Mesenchymal stem cell (in vitro differentiated cells and primary cell): ENCODE results near the gene TMPRSS13.

Source experiments
- DNase-seq: peaks from one replicate; pipeline ENCODE4 v3.0.0-alpha.2; 2013
- H2AFZ ChIP-seq: one replicate; pipeline ENCODE4 v1.6.1; 2013; ENCODE audit warnings: low read depth, mild to moderate bottlenecking, control low read depth, inconsistent platforms, low read length, moderate library complexity
- H2AK5ac ChIP-seq: 2 replicates; pipeline ENCODE4 v1.6.1; 2013; ENCODE audit warnings: low read length, moderate library complexity, mild to moderate bottlenecking, inconsistent platforms; ENCODE audit not compliant: severe bottlenecking
- H2BK120ac ChIP-seq: one replicate; pipeline ENCODE4 v1.6.1; 2013; ENCODE audit warnings: low read depth, mild to moderate bottlenecking, inconsistent platforms, low read length, moderate library complexity
- H2BK12ac ChIP-seq, 2 experiments: one replicate each; pipeline ENCODE4 v1.6.1; 2013; ENCODE audit warnings: inconsistent platforms in 2 of 2, low read length in 2 of 2, mild to moderate bottlenecking in 2 of 2, moderate library complexity in 2 of 2, control low read depth in 1 of 2
- H2BK15ac ChIP-seq: one replicate; pipeline ENCODE4 v1.6.1; 2013; ENCODE audit warnings: mild to moderate bottlenecking, low read depth, inconsistent platforms; ENCODE audit not compliant: poor library complexity, severe bottlenecking
- H2BK5ac ChIP-seq: 2 replicates; pipeline ENCODE4 v1.6.1; 2013; ENCODE audit warnings: low read depth, mild to moderate bottlenecking, low read length, control low read depth, inconsistent platforms; ENCODE audit not compliant: poor library complexity, severe bottlenecking
- H3K14ac ChIP-seq, 2 experiments: one replicate each; pipeline ENCODE4 v1.6.1; 2013; ENCODE audit warnings: inconsistent platforms in 2 of 2, low read length in 2 of 2, control low read depth in 1 of 2, mild to moderate bottlenecking in 1 of 2, moderate library complexity in 1 of 2
- H3K18ac ChIP-seq, 2 experiments: one replicate each; pipeline ENCODE4 v1.6.1; 2013; ENCODE audit warnings: inconsistent platforms in 2 of 2, low read length in 2 of 2, control low read depth in 1 of 2, low read depth in 1 of 2, mild to moderate bottlenecking in 1 of 2
- H3K23ac ChIP-seq, 2 experiments: one replicate each; pipeline ENCODE4 v1.6.1; 2013; ENCODE audit warnings: inconsistent platforms in 2 of 2, low read length in 2 of 2, mild to moderate bottlenecking in 2 of 2, moderate library complexity in 2 of 2, control low read depth in 1 of 2
- H3K27ac ChIP-seq: 2 replicates; pipeline ENCODE4 v1.5.1; 2013; ENCODE audit warnings: mild to moderate bottlenecking, moderate library complexity, low read length, control low read depth, inconsistent platforms; ENCODE audit not compliant: poor library complexity, severe bottlenecking
- H3K27me3 ChIP-seq, 2 experiments: 2 replicates each; pipeline versions ENCODE4 v1.6.1 to v1.7.0; 2013; ENCODE audit warnings: low read length in 2 of 2, mild to moderate bottlenecking in 2 of 2, moderate library complexity in 2 of 2, control low read depth in 1 of 2, inconsistent platforms in 1 of 2; ENCODE audit not compliant: control insufficient read depth in 1 of 2, insufficient read depth in 1 of 2
- H3K36me3 ChIP-seq, 2 experiments: 2 replicates each; pipeline versions ENCODE4 v1.6.1 to v1.7.0; 2013; ENCODE audit warnings: low read length in 2 of 2, control low read depth in 1 of 2, inconsistent platforms in 1 of 2, low read depth in 1 of 2, mild to moderate bottlenecking in 1 of 2; ENCODE audit not compliant: insufficient read depth in 2 of 2, control insufficient read depth in 1 of 2
- H3K4ac ChIP-seq, 2 experiments: one replicate each; pipeline ENCODE4 v1.6.1; 2013; ENCODE audit warnings: inconsistent platforms in 2 of 2, low read length in 2 of 2, mild to moderate bottlenecking in 2 of 2, moderate library complexity in 2 of 2, control low read depth in 1 of 2, low read depth in 1 of 2
- H3K4me1 ChIP-seq: 2 replicates; pipeline ENCODE4 v1.6.1; 2013; ENCODE audit warnings: low read depth, low read length, control low read depth; ENCODE audit not compliant: control insufficient read depth, insufficient read depth
- H3K4me2 ChIP-seq: 2 replicates; pipeline ENCODE4 v1.6.1; 2013; ENCODE audit warnings: low read length, mild to moderate bottlenecking, inconsistent platforms; ENCODE audit not compliant: poor library complexity, severe bottlenecking
- H3K4me3 ChIP-seq, 2 experiments: 2 replicates each; pipeline versions ENCODE4 v1.5.1 to v1.7.0; 2013; ENCODE audit warnings: low read length in 2 of 2, mild to moderate bottlenecking in 2 of 2, control low read depth in 1 of 2, low read depth in 1 of 2; ENCODE audit not compliant: insufficient read depth in 1 of 2
- H3K79me1 ChIP-seq: replicated peaks from 2 replicates; pipeline ENCODE4 v1.6.1; 2013; ENCODE audit warnings: mild to moderate bottlenecking, control low read depth, low read length, inconsistent platforms; ENCODE audit not compliant: poor library complexity, severe bottlenecking
- H3K9ac ChIP-seq: 2 replicates; pipeline ENCODE4 v1.7.0; 2013; ENCODE audit warnings: mild to moderate bottlenecking, low read length, moderate library complexity
- H3K9me3 ChIP-seq: 2 replicates; pipeline ENCODE4 v1.7.0; 2013; ENCODE audit warnings: mild to moderate bottlenecking, low read length; ENCODE audit not compliant: control insufficient read depth
- H4K8ac ChIP-seq: one replicate; pipeline ENCODE4 v1.6.1; 2013; ENCODE audit warnings: inconsistent platforms, mild to moderate bottlenecking, low read length, moderate library complexity
- H4K91ac ChIP-seq: one replicate; pipeline ENCODE4 v1.6.1; 2013; ENCODE audit warnings: mild to moderate bottlenecking, low read length, inconsistent platforms
- WGBS: methylation state at CpG from one replicate; pipeline ENCODE4 v1.1.7; 2013; ENCODE audit warnings: mixed read lengths; 5-methylcytosine and 5-hydroxymethylcytosine counted together

TMPRSS13 gene

GRCh38 chr11:117900720-117901440 is 28.3 kb downstream of the TMPRSS13 start:
- Histone ChIP-seq H3K27ac (no peak overlapping the region), H3K23ac (no peak overlapping the region), H3K14ac (peak overlapping the region in 1 of 2 experiments; percentile 46), H2AK5ac (no peak overlapping the region), H2BK5ac (no peak overlapping the region), H3K4me2 (no peak overlapping the region), H2AFZ (no peak overlapping the region), H3K4me3 (no peak overlapping the region), H3K4me1 (peaks cover 8% of the 10 kb centered on the region), H3K18ac (peak overlapping the region in 1 of 2 experiments; percentile 6), H3K27me3 (peaks cover 17 to 20% of the 10 kb centered on the region in 2 experiments), H3K36me3 (no peaks in the 10 kb centered on the region), H2BK15ac (no peak overlapping the region), H3K4ac (no peak overlapping the region), H3K79me1 (no peaks in the 10 kb centered on the region), H2BK12ac (no peak overlapping the region), H2BK120ac (no peak overlapping the region), H4K8ac (no peak overlapping the region), H4K91ac (no peak overlapping the region), H3K9ac (no peak overlapping the region), H3K9me3 (no peaks in the 10 kb centered on the region)
- WGBS = 86% methylated on average over 11 of the region's 11 CpGs
- DNase-seq = no peak

- Histone ChIP-seq H3K4me2 (no peak overlapping the region), H4K91ac (no peak overlapping the region), H3K9ac (no peak overlapping the region), H3K27ac (no peak overlapping the region), H3K23ac (no peak overlapping the region), H2BK120ac (no peak overlapping the region), H3K4me1 (peaks cover 3% of the 10 kb centered on the region), H3K9me3 (no peaks in the 10 kb centered on the region), H3K36me3 (no peaks in the 10 kb centered on the region), H2AFZ (no peak overlapping the region), H2AK5ac (no peak overlapping the region), H3K79me1 (no peaks in the 10 kb centered on the region), H2BK15ac (no peak overlapping the region), H3K4me3 (no peak overlapping the region), H2BK12ac (no peak overlapping the region), H3K27me3 (peaks cover 17 to 20% of the 10 kb centered on the region in 2 experiments), H3K4ac (no peak overlapping the region), H3K14ac (no peak overlapping the region), H3K18ac (no peak overlapping the region), H2BK5ac (no peak overlapping the region), H4K8ac (no peak overlapping the region)
- no peak for DNase-seq
- 88% methylated on average over 4 of the region's 4 CpGs for WGBS
Observed at GRCh38 chr11:117900121-117900648, 29.0 kb downstream of the TMPRSS13 start.

GRCh38 chr11:117898059-117898458 is 31.1 kb downstream of the TMPRSS13 start:
- Histone ChIP-seq H3K27ac (no peak overlapping the region), H3K14ac (no peak overlapping the region), H2BK15ac (no peak overlapping the region), H2AFZ (no peak overlapping the region), H3K4me2 (no peak overlapping the region), H2BK120ac (no peak overlapping the region), H3K4me3 (no peak overlapping the region), H3K9me3 (no peaks in the 10 kb centered on the region), H4K91ac (no peak overlapping the region), H2AK5ac (no peak overlapping the region), H3K4me1 (no peaks in the 10 kb centered on the region), H2BK12ac (peak overlapping the region in 1 of 2 experiments; percentile 34), H3K27me3 (peaks cover 17 to 20% of the 10 kb centered on the region in 2 experiments), H3K9ac (no peak overlapping the region), H4K8ac (no peak overlapping the region), H3K23ac (no peak overlapping the region), H3K18ac (peak overlapping the region in 1 of 2 experiments; percentile 44), H2BK5ac (no peak overlapping the region), H3K79me1 (no peaks in the 10 kb centered on the region), H3K4ac (no peak overlapping the region), H3K36me3 (no peaks in the 10 kb centered on the region)
- no peak for DNase-seq
- 95% methylated on average over 4 of the region's 4 CpGs for WGBS

GRCh38 chr11:117892651-117893050 is 36.6 kb downstream of the TMPRSS13 start:
- no peak overlapping the region for H3K4me3 ChIP-seq
- 94% methylated on average over 3 of the region's 3 CpGs for WGBS
- H3K14ac ChIP-seq = no peak overlapping the region

More at GRCh38 chr11:117892651-117893050, 36.6 kb downstream of the TMPRSS13 start:
- H2AK5ac ChIP-seq = no peak overlapping the region
- H3K36me3 ChIP-seq = no peaks in the 10 kb centered on the region
- H3K4ac ChIP-seq = no peak overlapping the region
- H3K4me1 ChIP-seq = peaks cover 5% of the 10 kb centered on the region
- no peaks in the 10 kb centered on the region for H3K79me1 ChIP-seq
- H2BK12ac ChIP-seq = no peak overlapping the region
- H3K18ac ChIP-seq = no peak overlapping the region
- H3K9me3 ChIP-seq = no peaks in the 10 kb centered on the region
- no peak overlapping the region for H2BK5ac ChIP-seq
- H2AFZ ChIP-seq = no peak overlapping the region
- H3K9ac ChIP-seq = no peak overlapping the region
- no peak overlapping the region for H3K4me2 ChIP-seq
- no peak overlapping the region for H2BK15ac ChIP-seq
- DNase-seq = no peak
- H3K23ac ChIP-seq = no peak overlapping the region
- no peak overlapping the region for H4K91ac ChIP-seq
- no peak overlapping the region for H4K8ac ChIP-seq
- no peak overlapping the region for H2BK120ac ChIP-seq
- H3K27ac ChIP-seq = no peak overlapping the region
- H3K27me3 ChIP-seq = peaks cover under 1 to 12% of the 10 kb centered on the region in 2 experiments
